Subcutaneous abdominal adipose tissue (tissue), 5 donors: ENCODE measurements around the gene CNTN4.
"Not testable (repeated sequence)": the region's sequence is repeated elsewhere in the genome, so short reads cannot be mapped to it uniquely, and the experiment has no call there.

ENCODE experiments used
- H3K27ac ChIP-seq: one replicate; pipeline ENCODE4 v1.7.0; 2013; ENCODE audit warnings: low read depth, mild to moderate bottlenecking, inconsistent platforms, low read length, moderate library complexity
- H3K27me3 ChIP-seq, 5 donors: one replicate each; pipeline ENCODE4 v1.7.0; 2013; ENCODE audit warnings: low read length in 5 of 5, inconsistent platforms in 1 of 5; ENCODE audit not compliant: control insufficient read depth in 5 of 5, insufficient read depth in 4 of 5
- H3K36me3 ChIP-seq, 5 donors: one replicate each; pipeline ENCODE4 v1.7.0; 2013; ENCODE audit warnings: low read length in 5 of 5; ENCODE audit not compliant: control insufficient read depth in 5 of 5, insufficient read depth in 5 of 5
- H3K4me1 ChIP-seq, 5 donors: one replicate each; pipeline ENCODE4 v1.7.0; 2013; ENCODE audit warnings: low read length in 5 of 5, mild to moderate bottlenecking in 3 of 5, moderate library complexity in 1 of 5; ENCODE audit not compliant: control insufficient read depth in 5 of 5, insufficient read depth in 5 of 5
- H3K4me3 ChIP-seq, 5 donors: one replicate each; pipeline ENCODE4 v1.7.0; 2013; ENCODE audit warnings: low read length in 5 of 5, low read depth in 1 of 5
- H3K9ac ChIP-seq, 5 donors: one replicate each; pipeline ENCODE4 v1.7.0; 2013; ENCODE audit warnings: low read length in 5 of 5, mild to moderate bottlenecking in 4 of 5, moderate library complexity in 3 of 5
- H3K9me3 ChIP-seq, 5 donors: one replicate each; pipeline ENCODE4 v1.7.0; 2013; ENCODE audit warnings: low read length in 5 of 5; ENCODE audit not compliant: control insufficient read depth in 5 of 5
- donor health status: healthy.
- donor health status: healthy.
- donor health status: healthy.
- donor health status: healthy.
- donor health status: healthy.

CNTN4 gene

DNA sequence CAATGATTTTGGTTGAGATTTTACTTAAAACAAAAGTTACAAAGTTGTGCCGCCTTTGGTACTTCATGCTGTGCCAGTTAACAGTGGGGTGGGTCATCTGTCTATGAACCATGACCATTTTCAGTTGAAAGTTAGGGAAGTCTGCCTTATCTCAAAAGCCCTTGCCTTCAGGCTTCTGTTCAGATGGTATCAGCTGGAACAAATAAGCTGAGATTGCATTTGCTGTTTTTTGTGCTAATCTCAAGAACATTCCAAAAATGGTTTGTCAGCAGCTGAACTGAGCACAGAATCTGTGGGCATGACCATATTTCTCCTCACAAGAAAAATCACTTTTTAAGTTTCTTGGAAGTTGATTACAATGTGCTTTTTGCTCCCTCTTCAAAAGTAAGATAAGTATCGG, 869.2 kb downstream of the CNTN4 start:
- H3K27ac ChIP-seq: no peak overlapping the region
- no peak overlapping the region for H3K4me3 ChIP-seq
- no peak overlapping the region for H3K9ac ChIP-seq
- H3K9me3 ChIP-seq: no peaks in the 10 kb centered on the region
- no peaks in the 10 kb centered on the region for H3K4me1 ChIP-seq
- H3K27me3 ChIP-seq: peaks cover 0 to 4% (median 0%) of the 10 kb centered on the region in 5 donors
- H3K36me3 ChIP-seq: no peaks in the 10 kb centered on the region

DNA sequence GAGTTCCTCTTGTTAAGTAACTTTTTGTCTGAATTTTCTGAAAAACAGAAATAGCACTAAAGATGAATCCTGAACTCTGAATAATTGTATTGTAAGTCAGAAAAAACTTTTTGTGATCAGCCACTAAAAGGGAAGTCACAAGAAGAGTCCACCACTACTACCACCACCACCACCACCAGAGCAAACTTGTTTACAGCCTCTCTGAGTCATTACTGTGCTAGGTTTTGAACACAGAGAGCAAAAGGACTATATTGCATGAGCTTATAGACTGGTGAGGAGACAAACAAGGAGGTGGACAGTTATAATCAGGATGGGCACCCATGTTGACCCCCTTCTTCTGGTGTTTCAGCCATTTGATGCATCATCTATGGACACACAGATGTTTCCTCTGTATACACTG, 869.8 kb downstream of the CNTN4 start:
- H3K36me3 ChIP-seq: no peaks in the 10 kb centered on the region
- H3K9ac ChIP-seq: no peak overlapping the region
- no peaks in the 10 kb centered on the region for H3K4me1 ChIP-seq
- H3K27ac ChIP-seq: no peak overlapping the region
- H3K27me3 ChIP-seq: peaks cover 0 to 4% (median 0%) of the 10 kb centered on the region in 5 donors
- no peaks in the 10 kb centered on the region for H3K9me3 ChIP-seq
- no peak overlapping the region for H3K4me3 ChIP-seq

DNA sequence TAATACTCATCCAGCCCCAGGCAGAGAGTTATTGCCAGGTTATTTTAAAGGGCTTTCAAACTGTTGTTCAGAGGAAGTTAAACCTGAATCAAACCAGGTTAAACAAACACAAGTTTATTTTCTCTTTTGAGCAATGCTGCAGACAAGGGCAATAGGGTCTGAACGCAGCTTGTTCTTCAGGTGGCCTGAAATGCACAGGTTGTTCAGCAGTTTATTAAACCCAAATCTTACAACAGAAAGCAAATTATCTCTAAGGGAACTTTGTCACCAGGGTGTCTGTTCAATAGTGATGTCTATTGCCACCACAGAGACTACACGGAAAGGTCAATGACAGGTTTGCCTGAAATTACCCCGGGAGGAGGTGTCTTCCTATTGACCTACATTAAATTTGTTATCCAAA, 877.5 kb downstream of the CNTN4 start:
- Histone ChIP-seq H3K27me3 (no peaks in the 10 kb centered on the region), H3K4me1 (no peaks in the 10 kb centered on the region), H3K9ac (no peak overlapping the region), H3K9me3 (no peaks in the 10 kb centered on the region), H3K36me3 (no peaks in the 10 kb centered on the region), H3K27ac (no peak overlapping the region), H3K4me3 (no peak overlapping the region)

DNA sequence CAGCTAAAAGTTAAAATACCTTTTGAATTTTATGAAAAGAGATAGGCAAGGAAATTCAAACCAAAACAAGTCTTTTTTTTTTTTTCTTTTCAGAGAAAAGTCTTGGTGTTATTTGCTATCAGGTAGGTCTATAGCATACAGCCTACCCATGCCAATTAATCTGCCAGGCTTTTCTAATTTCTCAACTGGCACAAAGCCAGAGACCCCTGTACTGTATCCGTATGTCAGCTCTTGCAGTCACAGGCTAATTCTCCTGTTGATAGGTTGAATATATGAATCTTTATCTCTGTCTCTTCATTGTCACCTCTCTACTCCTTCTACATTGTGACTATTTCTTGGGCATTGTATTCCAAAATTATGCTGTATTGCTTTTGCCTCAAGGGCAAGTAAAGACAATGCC, 878.1 kb downstream of the CNTN4 start:
- H3K36me3 ChIP-seq: no peaks in the 10 kb centered on the region
- H3K4me3 ChIP-seq: no peak overlapping the region
- no peaks in the 10 kb centered on the region for H3K27me3 ChIP-seq
- no peak overlapping the region for H3K27ac ChIP-seq
- H3K9ac ChIP-seq: no peak overlapping the region
- H3K9me3 ChIP-seq: no peaks in the 10 kb centered on the region
- no peaks in the 10 kb centered on the region for H3K4me1 ChIP-seq

GRCh38 chr3:2978977-2979732, 880.5 kb downstream of the CNTN4 start:
- Histone ChIP-seq H3K4me3 (no peak overlapping the region), H3K9me3 (no peaks in the 10 kb centered on the region), H3K27ac (no peak overlapping the region), H3K4me1 (peaks cover 0 to 3% (median 0%) of the 10 kb centered on the region in 5 donors), H3K9ac (no peak overlapping the region), H3K36me3 (no peaks in the 10 kb centered on the region), H3K27me3 (no peaks in the 10 kb centered on the region)

GRCh38 chr3:2984005-2984830, 885.6 kb downstream of the CNTN4 start:
- Histone ChIP-seq H3K9me3 (no peaks in the 10 kb centered on the region), H3K27me3 (no peaks in the 10 kb centered on the region), H3K4me1 (peaks cover 0 to 6% (median 0%) of the 10 kb centered on the region in 5 donors), H3K9ac (no peak overlapping the region), H3K27ac (no peak overlapping the region), H3K36me3 (no peaks in the 10 kb centered on the region), H3K4me3 (no peak overlapping the region)

- no peaks in the 10 kb centered on the region for H3K27me3 ChIP-seq
- H3K4me1 ChIP-seq: peaks cover 0 to 6% (median 0%) of the 10 kb centered on the region in 5 donors
- H3K9ac ChIP-seq: no peak overlapping the region
- H3K9me3 ChIP-seq: no peaks in the 10 kb centered on the region
- no peak overlapping the region for H3K27ac ChIP-seq
- no peak overlapping the region for H3K4me3 ChIP-seq
- no peaks in the 10 kb centered on the region for H3K36me3 ChIP-seq
Observed at GRCh38 chr3:2984831-2985220, 886.2 kb downstream of the CNTN4 start.

- Histone ChIP-seq H3K4me3 (no peak overlapping the region), H3K9me3 (no peaks in the 10 kb centered on the region), H3K4me1 (peaks cover 0 to 6% (median 0%) of the 10 kb centered on the region in 5 donors), H3K9ac (no peak overlapping the region), H3K27me3 (no peaks in the 10 kb centered on the region), H3K36me3 (no peaks in the 10 kb centered on the region), H3K27ac (no peak overlapping the region)
Observed at GRCh38 chr3:2985479-2985878, 886.8 kb downstream of the CNTN4 start.

GRCh38 chr3:2992534-2992933, 893.9 kb downstream of the CNTN4 start:
- H3K4me1 ChIP-seq: peaks cover 0 to 4% (median 0%) of the 10 kb centered on the region in 5 donors
- H3K9me3 ChIP-seq: no peaks in the 10 kb centered on the region
- H3K27ac ChIP-seq: no peak overlapping the region
- no peak overlapping the region for H3K9ac ChIP-seq
- no peaks in the 10 kb centered on the region for H3K27me3 ChIP-seq
- no peaks in the 10 kb centered on the region for H3K36me3 ChIP-seq
- no peak overlapping the region for H3K4me3 ChIP-seq

GRCh38 chr3:2993130-2993529, 894.5 kb downstream of the CNTN4 start:
- not testable (repeated sequence) for H3K27ac ChIP-seq, H3K36me3 ChIP-seq, H3K4me3 ChIP-seq, H3K9me3 ChIP-seq, H3K4me1 ChIP-seq, H3K9ac ChIP-seq, H3K27me3 ChIP-seq
